T-helper 9 cell (primary cell): Measurements from ENCODE around the gene ESYT2.

Experiments used
- DNase-seq: peaks from one replicate; pipeline ENCODE4 v3.0.0-alpha.2; 2020

Gene ESYT2

DNA sequence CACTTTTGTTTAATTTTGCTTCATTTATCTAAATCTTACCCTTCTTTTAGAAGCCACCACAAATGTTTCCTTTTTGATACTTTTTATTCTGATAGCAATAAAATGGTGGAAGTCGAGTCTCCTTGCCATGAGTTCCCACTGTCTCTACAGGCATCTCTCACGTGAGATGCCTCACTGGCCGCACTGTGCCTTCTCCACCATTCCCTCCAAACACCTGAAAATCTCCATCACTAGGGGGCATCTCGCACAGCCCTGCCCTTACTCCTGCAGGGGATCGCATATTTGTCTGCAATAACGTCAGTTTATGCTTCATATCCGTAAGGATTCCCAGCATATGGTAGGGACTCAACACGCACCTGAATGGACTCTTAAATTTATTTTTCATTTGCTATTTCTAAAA lies 68.4 kb downstream of the ESYT2 start:
- DNase-seq: no peak

DNA sequence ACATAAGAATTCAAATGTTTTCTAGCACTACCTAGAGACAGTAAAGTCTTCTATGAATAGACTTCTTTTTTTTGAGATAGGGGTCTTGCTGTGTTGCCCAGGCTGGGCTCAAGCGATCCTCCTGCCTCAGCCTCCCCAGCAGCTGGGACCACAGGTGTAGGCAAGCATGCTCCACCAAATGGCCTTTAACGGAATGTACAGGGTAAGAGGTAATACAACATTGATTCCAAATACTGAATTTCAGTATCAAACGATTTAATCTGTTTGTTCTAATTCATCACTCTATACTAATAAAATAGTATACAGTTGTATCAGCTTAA lies 68.9 kb downstream of the ESYT2 start:
- DNase-seq: no peak

DNA sequence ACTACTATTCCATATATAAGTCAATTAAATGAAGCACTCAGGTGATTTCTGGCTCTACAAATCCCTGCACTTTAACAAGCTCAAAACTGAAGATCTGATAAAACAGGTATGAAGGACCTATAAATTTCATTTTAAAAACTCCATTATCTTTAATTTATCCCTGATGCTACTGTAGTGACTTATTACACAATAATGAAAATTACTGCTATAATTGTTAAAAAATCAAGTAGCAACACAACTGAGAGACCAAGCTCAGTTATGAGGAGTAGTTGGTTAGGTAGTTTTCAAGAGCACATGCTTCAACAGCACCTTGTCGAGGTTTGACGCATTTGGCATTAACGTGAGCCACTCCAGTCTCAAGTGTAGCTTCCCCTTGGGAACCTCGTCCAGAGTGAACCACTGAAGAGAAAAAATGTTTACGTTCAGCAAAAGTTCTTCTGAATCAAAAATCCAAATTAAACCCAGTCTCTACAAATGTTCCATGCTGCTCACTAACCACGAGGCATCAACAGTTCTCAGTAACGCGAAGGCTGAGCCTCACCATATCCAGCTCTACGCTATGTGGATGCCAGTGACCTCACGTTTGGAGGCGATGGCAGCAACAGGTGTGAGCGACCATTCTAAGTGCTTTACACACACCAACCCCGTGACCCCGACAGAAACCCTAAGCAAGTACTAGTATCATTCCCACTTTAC lies 69.4 kb downstream of the ESYT2 start:
- DNase-seq: no peak

DNA sequence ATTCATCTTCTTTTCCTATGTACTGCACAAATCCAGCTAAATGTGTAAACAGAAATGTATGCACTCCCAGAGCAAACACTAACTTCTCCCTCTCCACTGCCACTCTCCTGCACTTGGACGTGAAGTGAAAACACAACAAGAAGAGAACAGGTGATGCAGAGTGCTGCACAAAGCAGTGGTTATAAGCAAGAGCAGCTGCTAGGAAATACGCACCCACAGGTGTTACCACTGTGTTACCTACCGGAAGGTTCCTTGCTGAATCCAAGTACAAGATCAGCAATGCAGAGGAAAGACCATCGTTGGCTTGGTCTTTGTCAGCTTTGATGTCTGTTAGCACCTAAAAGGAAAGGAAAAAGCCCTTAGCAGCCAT lies 70.1 kb downstream of the ESYT2 start:
- DNase-seq: no peak

DNA sequence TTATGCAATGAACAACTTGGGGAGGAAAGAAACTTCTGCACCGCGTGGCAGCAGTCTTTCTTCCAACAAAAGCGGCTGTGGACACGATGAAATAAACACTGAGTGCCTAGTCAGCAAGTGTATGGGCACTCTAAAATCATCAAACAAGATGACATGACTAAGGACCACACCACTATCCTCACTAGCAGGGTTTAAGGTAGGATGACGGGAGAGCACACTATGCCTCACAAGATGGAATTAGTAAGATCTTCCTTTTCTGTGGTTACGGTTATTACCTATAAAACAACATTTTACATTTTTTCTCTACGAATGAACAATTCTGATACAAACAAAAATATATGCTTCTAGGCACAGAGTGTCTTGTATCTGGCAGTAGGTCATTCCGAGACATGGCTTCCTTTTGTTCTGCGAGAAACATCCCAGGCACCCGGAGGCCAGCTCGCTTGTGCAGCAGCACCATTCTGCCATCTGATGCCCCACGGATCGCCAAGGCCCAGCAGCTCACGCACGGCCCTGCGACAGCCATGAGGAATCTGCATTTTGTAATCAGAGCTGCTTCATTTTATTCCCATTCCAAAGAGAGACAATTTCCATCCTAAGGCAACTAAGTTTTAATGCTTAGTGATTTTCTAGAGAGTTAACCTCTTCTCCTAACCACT lies 70.6 kb downstream of the ESYT2 start:
- no peak for DNase-seq

DNA sequence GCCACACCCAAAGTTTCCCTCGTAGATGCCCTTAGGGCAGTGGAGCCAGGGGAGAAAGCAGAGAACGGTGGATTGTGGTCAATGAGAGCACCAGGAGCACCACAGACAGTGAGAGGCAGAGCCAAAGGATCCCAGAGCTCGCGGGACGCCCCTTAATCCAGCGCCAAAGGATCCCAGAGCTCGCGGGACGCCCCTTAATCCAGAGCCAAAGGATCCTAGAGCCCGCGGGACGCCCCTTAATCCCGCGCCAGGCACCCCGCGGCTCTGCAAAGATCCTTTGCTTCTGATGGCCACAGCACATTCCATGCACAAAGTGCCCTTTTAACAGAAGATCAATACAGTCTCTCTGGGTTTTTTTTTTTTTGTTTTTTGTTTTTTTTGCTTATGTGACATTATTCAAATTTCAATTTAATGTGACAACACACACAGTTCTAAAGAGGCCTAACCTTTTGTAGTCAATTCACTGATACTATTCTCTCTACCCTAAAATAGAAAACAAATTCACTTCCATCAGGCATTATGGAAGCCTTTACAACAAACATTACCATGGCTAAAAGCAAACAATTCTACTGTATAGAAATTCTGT lies 71.8 kb downstream of the ESYT2 start:
- no peak for DNase-seq

DNA sequence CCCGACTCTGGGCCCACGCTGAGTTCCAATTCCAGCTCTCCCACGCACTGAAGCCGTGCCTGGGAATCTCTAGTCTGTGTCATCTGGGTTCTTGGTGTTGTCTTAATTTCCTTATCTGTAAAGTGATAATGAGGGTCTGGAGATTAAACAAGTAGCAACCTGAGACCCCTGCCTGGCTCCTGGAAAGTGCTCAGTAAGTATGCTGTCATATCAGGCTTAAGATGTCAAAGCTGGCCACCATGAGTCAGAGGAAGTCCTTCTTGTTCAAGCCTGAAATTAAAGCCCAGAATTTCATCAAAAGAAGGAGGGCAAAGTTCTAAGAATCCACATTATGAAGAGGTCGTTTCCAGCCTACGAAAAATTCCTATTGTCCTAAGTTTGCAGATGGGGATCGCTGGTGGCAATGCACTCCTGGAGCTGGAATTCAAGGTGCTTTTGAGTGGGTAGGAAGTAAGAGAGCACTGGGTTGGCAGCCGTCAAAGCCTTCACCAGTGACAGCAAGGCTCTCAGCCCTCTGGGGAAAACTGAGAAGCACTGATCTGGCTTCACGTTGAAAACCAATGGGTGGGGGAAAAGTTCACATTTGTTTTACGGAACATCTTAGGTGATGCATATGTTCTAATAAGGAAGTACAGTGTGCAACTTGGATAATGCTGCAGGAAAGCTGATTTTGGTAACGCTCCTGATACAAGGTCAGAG lies 74.4 kb downstream of the ESYT2 start:
- DNase-seq: no peak

DNA sequence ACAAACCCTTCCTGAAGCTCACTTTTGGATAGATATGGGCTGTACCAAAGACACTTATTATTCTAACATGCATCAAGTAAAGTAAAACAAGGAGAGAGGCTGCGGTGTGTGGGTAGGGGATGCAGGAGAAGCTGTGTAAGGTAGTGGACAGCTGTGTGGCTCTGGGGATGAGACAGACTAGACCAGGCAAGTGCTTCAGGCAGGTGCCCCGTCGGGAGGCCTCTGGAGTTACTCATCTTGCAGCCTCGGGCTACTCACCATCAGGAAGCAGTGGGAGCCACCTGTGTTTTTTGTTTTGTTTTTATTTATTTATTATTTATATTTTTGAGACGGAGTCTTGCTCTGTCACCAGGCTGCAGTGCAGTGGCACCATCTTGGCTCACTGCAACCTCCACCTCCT lies 75.4 kb downstream of the ESYT2 start:
- DNase-seq: no peak

DNA sequence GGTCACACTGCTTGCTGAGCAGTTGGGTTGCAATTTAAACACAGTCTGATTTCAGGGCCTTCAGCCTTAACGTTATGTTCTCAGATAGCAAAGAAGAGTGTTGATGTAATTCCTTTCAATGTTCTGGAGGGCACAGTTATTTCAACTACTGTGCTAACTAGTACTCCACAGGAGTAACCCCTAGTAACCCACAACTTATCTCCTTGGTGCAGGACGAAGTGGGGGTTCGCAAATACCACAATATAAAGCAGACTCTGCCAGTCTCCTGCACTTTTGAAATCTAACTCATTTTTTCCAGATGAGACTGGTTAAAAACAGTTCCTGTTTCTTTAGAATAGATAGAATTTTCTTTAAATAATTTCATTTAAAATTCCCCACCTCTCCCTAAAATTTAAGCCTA lies 77.6 kb downstream of the ESYT2 start:
- no peak for DNase-seq

DNA sequence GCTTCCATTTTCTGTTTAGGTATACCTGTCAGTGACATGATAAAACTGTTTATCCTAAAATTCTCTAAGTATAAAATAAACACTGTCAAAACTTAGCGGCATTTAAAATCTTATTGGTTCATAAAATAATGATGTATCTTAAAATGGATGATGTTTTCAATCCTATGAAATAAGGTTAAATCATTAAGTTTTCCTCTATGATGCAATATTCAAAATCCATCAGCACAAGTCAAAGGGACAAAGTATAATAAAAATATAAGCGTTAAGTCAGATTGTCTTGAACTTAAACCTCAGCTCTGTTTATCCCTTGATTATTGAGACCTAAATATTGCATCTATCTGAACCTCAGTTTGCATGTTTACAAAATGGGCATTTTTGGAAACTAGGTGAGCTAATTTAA lies 78.1 kb downstream of the ESYT2 start:
- no peak for DNase-seq

DNA sequence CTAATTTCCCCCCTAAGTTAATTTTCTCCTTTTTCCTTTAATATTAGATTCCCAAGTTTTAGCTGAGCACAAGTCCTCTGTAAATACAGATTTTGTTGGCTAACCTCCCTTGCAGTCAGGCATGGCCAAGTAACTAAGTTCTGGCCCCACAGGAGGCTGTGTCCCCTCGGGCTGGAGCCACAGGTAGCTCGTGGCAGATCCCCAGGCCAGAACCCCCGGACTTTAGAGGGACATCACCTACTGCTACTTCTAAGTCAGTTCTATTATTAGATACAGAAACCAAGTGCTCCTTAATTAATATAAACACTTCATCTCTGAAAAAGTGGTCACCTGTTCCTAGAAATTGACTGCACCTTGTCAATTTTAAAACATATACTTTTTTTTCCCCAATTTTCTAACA lies 78.6 kb downstream of the ESYT2 start:
- no peak for DNase-seq

DNA sequence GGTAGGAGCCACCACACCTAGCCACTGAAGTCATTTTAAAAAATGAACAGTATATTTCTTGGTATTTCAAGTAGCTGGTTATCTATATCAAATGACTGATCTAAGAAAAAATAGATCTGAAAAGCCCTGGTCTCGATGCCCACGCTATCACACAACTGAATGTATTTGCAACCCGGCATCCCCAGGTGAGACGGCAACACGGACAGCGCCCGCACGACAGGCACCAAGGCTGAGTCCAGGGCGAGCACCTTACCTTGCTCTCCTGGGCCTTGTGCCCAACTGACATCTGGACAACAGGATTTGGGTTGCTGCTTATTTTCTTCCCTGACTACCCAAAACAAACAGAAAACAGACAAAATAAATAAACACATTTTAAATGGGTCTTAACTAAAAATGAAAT lies 79.9 kb downstream of the ESYT2 start:
- DNase-seq: no peak

DNA sequence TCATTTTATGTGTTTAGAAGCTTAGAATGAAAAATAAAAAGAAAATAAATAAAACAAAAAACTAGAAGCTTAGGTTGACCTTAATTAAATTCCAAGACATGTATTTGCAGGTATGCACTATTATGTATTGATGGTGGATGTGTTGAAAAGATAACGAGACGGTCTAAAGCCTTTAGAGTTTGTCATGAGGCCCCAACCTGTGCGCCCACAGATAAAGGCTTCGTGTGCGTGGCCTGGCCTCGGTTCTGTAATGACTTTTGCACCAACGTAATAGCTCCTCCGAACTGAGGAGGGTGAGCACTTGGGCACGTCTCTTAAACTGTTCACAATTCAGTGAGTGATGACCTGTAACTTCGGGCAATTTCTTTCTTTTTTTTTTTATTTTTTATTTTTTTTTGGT lies 81.0 kb downstream of the ESYT2 start:
- no peak for DNase-seq

DNA sequence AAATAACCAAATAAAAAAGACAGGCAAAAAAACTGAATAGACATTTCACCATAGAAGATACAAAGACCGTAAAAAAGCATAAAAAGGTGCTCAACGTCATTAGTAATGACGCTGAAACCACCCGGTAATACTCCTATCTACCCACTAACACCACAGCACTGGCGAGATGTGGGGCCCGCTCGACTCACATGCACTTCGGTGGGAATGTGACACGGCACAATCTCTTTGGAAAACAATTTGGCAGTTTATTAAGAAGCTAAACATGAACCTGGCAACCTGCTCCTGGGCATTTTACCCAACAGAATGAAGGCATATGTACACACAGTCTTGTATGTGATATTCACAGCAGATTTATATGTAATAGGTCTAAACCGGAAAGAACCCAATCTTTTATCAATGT lies 81.9 kb downstream of the ESYT2 start:
- DNase-seq: no peak

DNA sequence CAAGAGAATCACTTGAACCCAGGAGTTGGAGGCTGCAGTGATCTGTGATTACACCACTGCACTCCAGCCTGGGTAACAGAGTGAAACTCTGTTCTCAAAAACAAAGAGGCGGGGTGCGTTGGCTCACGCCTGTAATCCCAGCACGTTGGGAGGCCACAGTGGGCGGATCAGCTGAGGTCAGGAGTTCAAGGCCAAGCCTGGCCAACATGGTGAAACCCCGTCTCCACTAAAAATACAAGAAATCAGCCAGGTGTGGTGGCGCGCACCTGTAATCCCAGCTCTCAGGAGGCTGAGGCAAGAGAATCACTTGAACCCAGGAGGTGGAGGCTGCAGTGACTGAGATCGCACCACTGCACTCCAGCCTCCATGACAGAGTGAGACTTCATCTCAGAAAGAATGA lies 82.4 kb downstream of the ESYT2 start:
- no peak for DNase-seq

DNA sequence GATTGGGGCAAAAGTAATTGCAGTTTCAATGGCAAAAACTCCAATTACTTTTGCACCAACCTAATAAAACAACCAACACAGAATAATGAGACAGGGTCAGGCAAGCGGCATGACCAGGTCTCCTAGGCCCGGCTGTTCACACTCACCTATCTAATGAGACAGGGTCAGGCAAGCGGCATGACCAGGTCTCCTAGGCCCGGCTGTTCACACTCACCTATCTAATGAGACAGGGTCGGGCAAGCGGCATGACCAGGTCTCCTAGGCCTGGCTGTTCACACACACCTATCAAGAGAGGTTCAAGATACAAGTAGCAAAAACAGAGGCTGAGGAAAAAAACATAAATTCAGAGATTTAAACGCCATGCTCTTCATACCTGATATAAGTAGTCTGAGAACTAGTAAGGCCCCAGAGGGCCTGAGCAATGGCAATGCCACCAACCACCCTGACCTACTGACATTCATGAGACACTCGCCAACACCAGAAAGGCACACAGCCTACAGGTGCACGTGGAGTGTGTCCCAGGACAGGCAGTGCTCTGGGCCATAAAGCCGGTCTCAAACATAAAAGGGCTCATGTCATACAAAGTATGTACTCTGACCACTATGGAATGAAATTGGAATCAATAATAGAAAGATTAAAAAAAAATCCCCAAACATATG lies 84.1 kb downstream of the ESYT2 start:
- DNase-seq: no peak

DNA sequence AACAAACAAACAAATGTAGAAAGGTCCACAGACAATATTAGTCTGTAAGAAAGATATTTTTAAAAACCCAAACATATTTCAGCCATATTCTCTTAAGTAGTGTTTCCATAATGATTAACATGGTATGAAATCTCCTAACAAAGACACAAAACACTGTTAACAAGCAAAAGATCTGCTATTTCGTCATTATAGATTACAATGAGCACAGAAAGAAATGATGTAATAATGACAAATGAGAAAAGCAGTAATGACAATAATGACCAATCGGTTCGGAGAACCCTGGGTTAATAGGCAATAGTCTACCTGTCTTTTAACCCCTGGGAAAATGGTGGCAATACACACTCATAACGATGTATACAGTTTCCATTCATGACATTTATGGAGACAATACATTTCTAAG lies 85.2 kb downstream of the ESYT2 start:
- no peak for DNase-seq

DNA sequence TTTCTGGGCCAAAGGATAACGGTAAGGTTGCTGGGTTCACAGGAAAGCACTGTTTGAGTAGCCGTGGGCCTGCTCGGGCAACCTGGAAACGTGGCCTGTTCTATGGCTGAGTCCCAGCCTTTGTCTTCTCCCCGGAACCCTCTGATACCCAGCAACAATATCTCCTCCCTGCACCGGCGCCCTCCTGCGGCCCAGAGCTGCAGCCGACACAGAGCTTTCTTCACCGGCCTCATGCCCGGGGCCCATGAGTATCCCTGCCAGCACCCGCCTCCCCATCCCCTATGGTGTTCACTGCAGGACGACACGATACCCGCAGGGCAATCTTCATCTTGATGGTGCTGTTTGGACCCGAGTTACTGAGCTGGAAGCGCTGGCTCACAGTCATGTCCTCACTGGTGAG lies 86.1 kb downstream of the ESYT2 start:
- DNase-seq: no peak

DNA sequence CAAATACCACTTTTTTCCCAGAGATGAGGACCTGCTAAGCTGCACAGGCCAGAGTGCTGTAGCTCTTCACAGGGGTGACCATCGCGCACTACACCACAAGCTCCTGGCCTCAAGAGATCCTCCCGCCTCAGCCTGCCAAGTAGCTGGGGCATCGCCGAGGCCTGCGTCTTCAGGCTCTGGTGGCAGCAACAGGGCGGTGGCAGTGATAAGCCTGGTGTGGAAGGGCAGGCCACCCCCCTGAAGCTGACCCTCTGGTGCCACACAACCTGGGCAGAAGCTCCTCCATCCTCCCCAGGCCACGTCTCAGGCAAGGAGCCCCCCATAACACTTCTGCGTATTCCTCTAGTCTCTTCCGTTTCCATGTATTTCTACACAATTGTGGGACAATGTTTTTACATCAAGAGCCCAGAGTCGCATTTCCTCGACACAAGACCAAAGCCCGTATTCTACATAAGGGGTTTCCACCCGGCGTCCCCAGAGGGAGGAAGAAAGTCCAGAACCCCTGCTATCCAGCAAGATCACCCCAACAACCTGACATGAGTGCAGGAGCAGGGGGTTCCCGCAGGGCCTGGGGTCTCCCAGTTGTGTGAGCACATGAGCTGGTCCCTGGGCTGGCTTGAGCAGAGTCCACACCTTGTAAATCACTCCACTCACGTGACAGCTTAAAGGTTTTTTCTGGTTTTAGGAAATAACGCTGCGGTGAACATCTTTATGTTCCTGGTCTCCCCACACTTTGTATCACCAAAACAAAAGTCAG lies 87.1 kb downstream of the ESYT2 start:
- DNase-seq: no peak

DNA sequence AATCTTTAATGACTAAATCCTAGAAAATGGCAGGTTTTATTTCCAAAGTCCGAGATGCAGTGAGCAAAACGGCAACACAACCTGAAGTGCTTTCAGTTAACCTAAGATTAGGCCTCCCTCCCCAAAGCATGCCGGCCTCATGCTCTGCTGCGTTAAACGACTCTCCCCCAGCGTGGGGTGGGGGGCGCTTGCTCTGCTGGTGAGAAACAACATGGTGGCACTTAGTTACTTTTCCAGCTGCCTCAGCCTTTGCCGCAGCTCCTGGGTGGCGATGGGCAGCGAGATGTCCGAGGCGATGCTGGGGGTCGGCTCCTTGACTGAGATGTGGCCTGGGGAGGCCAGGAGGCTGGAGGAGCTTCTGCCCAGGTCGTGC lies 88.0 kb downstream of the ESYT2 start:
- DNase-seq: no peak

DNA sequence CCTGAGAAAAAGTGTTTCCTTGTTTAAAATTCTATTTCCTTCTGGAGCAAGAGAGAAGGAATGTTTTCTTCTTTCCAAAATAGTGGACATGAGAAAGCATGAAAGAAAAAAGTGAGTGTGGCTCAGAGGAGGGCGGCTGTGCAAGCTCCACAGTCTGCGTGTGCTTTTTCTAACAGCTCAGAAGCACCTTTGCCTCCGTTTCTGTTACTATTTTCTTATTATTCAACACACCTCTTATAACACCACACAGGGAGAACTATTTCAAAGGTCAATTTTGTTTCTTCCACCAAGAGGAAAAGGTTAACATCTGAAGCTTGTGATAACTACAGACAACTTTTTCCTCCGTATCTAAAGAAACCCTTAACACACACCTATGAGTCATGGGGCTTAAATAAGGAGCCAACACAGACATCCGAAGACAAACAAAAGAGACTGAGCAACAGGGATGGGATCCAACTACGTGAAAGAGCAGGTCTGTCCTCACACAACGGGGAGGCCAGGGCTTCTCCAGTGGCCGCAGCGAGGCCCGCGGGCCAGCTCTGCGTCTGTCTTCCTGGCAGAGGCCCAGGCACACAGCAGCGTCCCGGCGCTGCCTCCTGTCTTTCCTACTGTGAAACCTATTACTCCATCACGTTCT lies 88.5 kb downstream of the ESYT2 start:
- DNase-seq: no peak

DNA sequence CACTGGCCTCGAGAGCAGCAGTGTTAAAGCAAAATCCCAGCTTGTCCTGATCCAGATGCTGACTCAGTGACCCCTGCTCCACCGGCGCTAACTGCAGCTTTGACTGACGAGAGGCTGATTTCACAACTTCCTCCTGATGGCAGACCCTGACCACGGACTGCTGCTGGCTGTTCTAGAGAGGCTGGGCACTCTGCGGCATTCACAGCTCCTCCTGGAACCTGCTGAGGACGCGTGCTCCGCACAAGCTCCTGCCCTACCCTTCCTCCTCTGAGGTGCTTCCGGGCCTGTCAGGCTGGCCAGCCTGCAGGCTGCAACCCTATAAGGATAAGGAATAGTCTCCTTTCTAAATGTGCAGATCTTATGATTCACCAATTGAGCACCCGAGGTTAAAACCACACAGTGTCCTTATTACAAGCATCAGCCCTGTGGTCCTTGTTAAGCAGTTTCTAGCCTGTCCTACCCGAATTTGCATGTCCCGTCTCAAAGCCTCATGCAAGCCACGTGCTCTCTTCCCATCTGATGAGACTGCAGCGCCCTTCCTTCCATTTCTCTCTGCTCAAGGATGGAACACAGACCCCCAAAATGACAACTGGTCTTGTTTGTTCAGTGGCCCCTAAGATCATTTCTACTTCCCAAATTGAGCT lies 89.2 kb downstream of the ESYT2 start:
- DNase-seq: no peak
